Astrocyte (in vitro differentiated cells and primary cell): ENCODE data around the gene FAM20B. TPM values are rescaled to one million over a fixed set of nuclear protein-coding genes. Genes with fewer than 3 reads are reported as not detected.

Experiments used
- DNase-seq: peaks from one replicate; pipeline ENCODE4 v3.0.0-alpha.2; 2010; ENCODE audit warnings: low read depth
- FAIRE-seq: peaks from 2 replicates; lab custom pipeline; 2011; peaks lifted over from hg19 to GRCh38; lab: Jason Lieb, UNC
- H2AFZ ChIP-seq: 2 replicates; pipeline ENCODE4 v1.6.0; 2012; ENCODE audit warnings: low read depth, low read length, inconsistent platforms
- H3K27ac ChIP-seq: 2 replicates; pipeline ENCODE4 v1.5.1; 2011; ENCODE audit warnings: low read depth, low read length, inconsistent platforms
- H3K27me3 ChIP-seq: 2 replicates; pipeline ENCODE4 v1.6.0; 2011; ENCODE audit warnings: low read length, inconsistent platforms; ENCODE audit not compliant: insufficient read depth
- H3K36me3 ChIP-seq: 2 replicates; pipeline ENCODE4 v1.5.1; 2011; ENCODE audit warnings: low read length, inconsistent platforms; ENCODE audit not compliant: insufficient read depth
- H3K4me1 ChIP-seq: 2 replicates; pipeline ENCODE4 v1.5.1; 2011; ENCODE audit warnings: low read length, inconsistent platforms; ENCODE audit not compliant: insufficient read depth
- H3K4me2 ChIP-seq: 2 replicates; pipeline ENCODE4 v1.6.0; 2012; ENCODE audit warnings: low read length, inconsistent platforms
- H3K4me3 ChIP-seq: 2 replicates; pipeline ENCODE4 v1.5.1; 2011; ENCODE audit warnings: low read depth, mild to moderate bottlenecking, low read length, inconsistent platforms; ENCODE audit not compliant: insufficient read depth
- H3K79me2 ChIP-seq: 2 replicates; pipeline ENCODE4 v1.6.0; 2012; ENCODE audit warnings: mild to moderate bottlenecking, low read length, inconsistent platforms; ENCODE audit not compliant: insufficient read depth
- H3K9ac ChIP-seq: 2 replicates; pipeline ENCODE4 v1.6.0; 2012; ENCODE audit warnings: mild to moderate bottlenecking, low read length, inconsistent platforms
- H3K9me3 ChIP-seq: 2 replicates; pipeline ENCODE4 v1.5.1; 2012; ENCODE audit warnings: low read depth, mild to moderate bottlenecking, low read length, inconsistent platforms; ENCODE audit not compliant: insufficient read depth
- H4K20me1 ChIP-seq: 2 replicates; pipeline ENCODE4 v1.6.0; 2012; ENCODE audit warnings: low read length, inconsistent platforms; ENCODE audit not compliant: insufficient read depth
- H3K27ac Mint-ChIP-seq: one replicate; pipeline ENCODE4 v1.8.0; 2021; ENCODE audit warnings: mild to moderate bottlenecking, mixed read lengths; ENCODE audit not compliant: unreplicated experiment
- H3K27me3 Mint-ChIP-seq: one replicate; pipeline ENCODE4 v1.8.0; 2021; ENCODE audit warnings: low read depth, mixed read lengths; ENCODE audit not compliant: unreplicated experiment
- H3K36me3 Mint-ChIP-seq: one replicate; pipeline ENCODE4 v1.8.0; 2021; ENCODE audit warnings: low read depth, mixed read lengths; ENCODE audit not compliant: unreplicated experiment
- H3K4me1 Mint-ChIP-seq: one replicate; pipeline ENCODE4 v1.8.0; 2021; ENCODE audit warnings: low read depth, mixed read lengths; ENCODE audit not compliant: unreplicated experiment
- H3K4me3 Mint-ChIP-seq: one replicate; pipeline ENCODE4 v1.8.0; 2021; ENCODE audit warnings: mild to moderate bottlenecking, moderate library complexity, mixed read lengths; ENCODE audit not compliant: unreplicated experiment
- H3K9me3 Mint-ChIP-seq: one replicate; pipeline ENCODE4 v1.8.0; 2021; ENCODE audit warnings: mild to moderate bottlenecking, mixed read lengths; ENCODE audit not compliant: unreplicated experiment
- EZH2 ChIP-seq: IDR thresholded peaks from 2 replicates; pipeline ENCODE4 v1.6.1; 2012; ENCODE audit warnings: mild to moderate bottlenecking, low read length, inconsistent platforms; ENCODE audit not compliant: insufficient read depth
- total RNA-seq: library from RNA; stranded (reverse); gene quantifications from 2 replicates; pipeline ENCODE4 v1.2.1, GENCODE V29; 2021
- TF ChIP-seq, protein P1 (sequence below): IDR thresholded peaks from 2 replicates; pipeline ENCODE4 v1.5.1; 2011; ENCODE audit warnings: low read depth, mild to moderate bottlenecking, inconsistent platforms, low read length, moderate library complexity; ENCODE audit not compliant: insufficient read depth

Gene FAM20B
- total RNA-seq, 1 donor from 2014 or later, result 34.0 TPM

DNA sequence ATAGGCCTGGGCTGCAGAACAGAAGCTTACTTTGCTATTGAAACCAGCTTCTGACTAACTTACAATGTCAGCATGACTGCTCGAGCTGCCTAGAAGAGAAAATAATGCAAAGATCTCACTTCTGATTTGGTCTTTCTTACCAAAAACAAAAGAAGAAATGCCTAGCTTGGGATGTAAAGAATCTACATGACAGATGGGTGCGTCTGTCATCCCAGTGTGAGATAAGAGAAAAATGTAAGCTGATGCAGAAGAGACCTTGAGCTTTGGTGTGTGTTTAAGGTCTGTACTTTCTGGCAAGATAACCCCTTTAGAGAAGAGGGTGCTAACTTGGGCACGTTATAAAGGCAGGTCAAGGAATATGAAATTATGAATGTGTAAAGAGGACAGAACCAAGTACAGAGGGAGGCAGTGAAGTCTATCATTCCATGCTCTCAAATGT is 3.6 kb downstream of the FAM20B start:
- DNase-seq (no peak), FAIRE-seq (no peak)
- Histone ChIP-seq H3K9me3 (no peaks in the 10 kb centered on the region), H3K36me3 (no peaks in the 10 kb centered on the region), H3K79me2 (peaks cover 74% of the 10 kb centered on the region), H2AFZ (no peak overlapping the region), H3K27me3 (no peaks in the 10 kb centered on the region), H3K4me1 (peaks cover 13% of the 10 kb centered on the region), H3K4me2 (no peak overlapping the region), H3K27ac (no peak overlapping the region), H3K9ac (no peak overlapping the region), H3K4me3 (no peak overlapping the region), H4K20me1 (peaks cover 49% of the 10 kb centered on the region)
- TF ChIP-seq, protein P1, sequence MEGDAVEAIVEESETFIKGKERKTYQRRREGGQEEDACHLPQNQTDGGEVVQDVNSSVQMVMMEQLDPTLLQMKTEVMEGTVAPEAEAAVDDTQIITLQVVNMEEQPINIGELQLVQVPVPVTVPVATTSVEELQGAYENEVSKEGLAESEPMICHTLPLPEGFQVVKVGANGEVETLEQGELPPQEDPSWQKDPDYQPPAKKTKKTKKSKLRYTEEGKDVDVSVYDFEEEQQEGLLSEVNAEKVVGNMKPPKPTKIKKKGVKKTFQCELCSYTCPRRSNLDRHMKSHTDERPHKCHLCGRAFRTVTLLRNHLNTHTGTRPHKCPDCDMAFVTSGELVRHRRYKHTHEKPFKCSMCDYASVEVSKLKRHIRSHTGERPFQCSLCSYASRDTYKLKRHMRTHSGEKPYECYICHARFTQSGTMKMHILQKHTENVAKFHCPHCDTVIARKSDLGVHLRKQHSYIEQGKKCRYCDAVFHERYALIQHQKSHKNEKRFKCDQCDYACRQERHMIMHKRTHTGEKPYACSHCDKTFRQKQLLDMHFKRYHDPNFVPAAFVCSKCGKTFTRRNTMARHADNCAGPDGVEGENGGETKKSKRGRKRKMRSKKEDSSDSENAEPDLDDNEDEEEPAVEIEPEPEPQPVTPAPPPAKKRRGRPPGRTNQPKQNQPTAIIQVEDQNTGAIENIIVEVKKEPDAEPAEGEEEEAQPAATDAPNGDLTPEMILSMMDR, result no peak
- no peak for TF ChIP-seq EZH2
- H3K36me3 Mint-ChIP-seq, result no peaks in the 10 kb centered on the region
- H3K4me3 Mint-ChIP-seq, result no peak overlapping the region
- peaks cover 37% of the 10 kb centered on the region for H3K4me1 Mint-ChIP-seq
- no peaks in the 10 kb centered on the region for H3K9me3 Mint-ChIP-seq
- H3K27ac Mint-ChIP-seq, result no peak overlapping the region
- H3K27me3 Mint-ChIP-seq, result no peaks in the 10 kb centered on the region

DNA sequence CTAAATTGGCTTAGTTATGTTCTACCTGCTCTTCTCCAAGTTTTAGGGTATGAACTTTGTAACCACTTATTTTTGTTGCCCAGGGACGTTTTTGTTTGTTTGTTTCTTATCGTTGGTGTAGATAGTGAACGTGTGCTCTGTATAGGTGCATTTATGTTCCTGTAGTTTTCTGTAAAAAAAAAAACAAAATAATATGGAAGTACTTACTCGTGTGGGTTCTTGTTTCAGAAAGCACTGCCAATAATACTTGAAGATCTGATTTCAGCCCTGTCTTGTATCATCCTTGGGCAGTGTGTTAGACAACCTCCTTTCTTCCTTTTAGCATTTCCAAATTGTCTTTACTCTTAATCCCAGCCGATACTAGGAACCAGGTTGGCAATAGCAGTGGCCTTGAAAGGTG is 4.4 kb downstream of the FAM20B start:
- no peaks in the 10 kb centered on the region for H3K27me3 Mint-ChIP-seq
- no peak overlapping the region for H3K27ac Mint-ChIP-seq
- Histone ChIP-seq H3K4me1 (peaks cover 13% of the 10 kb centered on the region), H3K4me3 (no peak overlapping the region), H3K9me3 (no peaks in the 10 kb centered on the region), H2AFZ (no peak overlapping the region), H4K20me1 (peaks cover 56% of the 10 kb centered on the region), H3K79me2 (peaks cover 82% of the 10 kb centered on the region), H3K27me3 (no peaks in the 10 kb centered on the region), H3K4me2 (no peak overlapping the region), H3K27ac (no peak overlapping the region), H3K9ac (no peak overlapping the region), H3K36me3 (no peaks in the 10 kb centered on the region)
- no peaks in the 10 kb centered on the region for H3K36me3 Mint-ChIP-seq
- peaks cover 45% of the 10 kb centered on the region for H3K4me1 Mint-ChIP-seq
- no peak overlapping the region for H3K4me3 Mint-ChIP-seq
- no peaks in the 10 kb centered on the region for H3K9me3 Mint-ChIP-seq
- FAIRE-seq (no peak), DNase-seq (no peak)
- no peak for TF ChIP-seq EZH2
- TF ChIP-seq, protein P1, result no peak

DNA sequence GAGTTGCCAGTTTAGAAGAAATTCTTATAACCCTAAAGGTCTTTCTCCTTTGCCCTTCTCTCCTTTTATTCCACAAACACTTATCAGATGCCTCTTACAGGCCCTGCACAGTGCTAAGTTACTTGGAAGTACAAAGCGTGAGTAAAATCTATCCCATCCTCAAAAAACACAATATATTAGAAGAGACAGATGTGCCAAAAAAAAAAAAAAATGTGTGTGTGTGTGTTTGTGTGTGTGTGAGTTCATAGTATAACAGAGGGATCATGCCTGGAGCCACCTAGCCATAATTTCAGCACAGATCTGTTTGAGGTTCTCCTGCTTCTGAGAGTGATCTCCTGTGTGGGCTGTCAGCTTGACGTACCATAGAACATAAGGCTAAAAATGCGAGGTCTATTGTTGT is 5.0 kb downstream of the FAM20B start:
- no peak overlapping the region for H3K4me2 ChIP-seq
- H3K9me3 ChIP-seq, result no peaks in the 10 kb centered on the region
- no peak for FAIRE-seq
- no peaks in the 10 kb centered on the region for H3K27me3 ChIP-seq
- Mint-ChIP-seq H3K4me1 (peaks cover 48% of the 10 kb centered on the region), H3K27ac (no peak overlapping the region), H3K27me3 (no peaks in the 10 kb centered on the region), H3K36me3 (no peaks in the 10 kb centered on the region), H3K4me3 (no peak overlapping the region), H3K9me3 (no peaks in the 10 kb centered on the region)
- H2AFZ ChIP-seq, result no peak overlapping the region
- no peak overlapping the region for H3K27ac ChIP-seq
- H4K20me1 ChIP-seq, result peaks cover 61% of the 10 kb centered on the region
- H3K4me3 ChIP-seq, result no peak overlapping the region
- no peak overlapping the region for H3K9ac ChIP-seq
- no peaks in the 10 kb centered on the region for H3K36me3 ChIP-seq
- TF ChIP-seq EZH2, result no peak
- TF ChIP-seq, protein P1, result no peak
- H3K4me1 ChIP-seq, result peaks cover 13% of the 10 kb centered on the region
- H3K79me2 ChIP-seq, result peaks cover 87% of the 10 kb centered on the region
- DNase-seq, result no peak
